Measurements from ENCODE around the gene PCLAF.
A peak's percentile ranks its signal among the peaks of the same experiment; 100 is the strongest.
"Not testable (repeated sequence)": the region's sequence is repeated elsewhere in the genome, so short reads cannot be mapped to it uniquely, and the experiment has no call there.

The PCLAF gene

DNA sequence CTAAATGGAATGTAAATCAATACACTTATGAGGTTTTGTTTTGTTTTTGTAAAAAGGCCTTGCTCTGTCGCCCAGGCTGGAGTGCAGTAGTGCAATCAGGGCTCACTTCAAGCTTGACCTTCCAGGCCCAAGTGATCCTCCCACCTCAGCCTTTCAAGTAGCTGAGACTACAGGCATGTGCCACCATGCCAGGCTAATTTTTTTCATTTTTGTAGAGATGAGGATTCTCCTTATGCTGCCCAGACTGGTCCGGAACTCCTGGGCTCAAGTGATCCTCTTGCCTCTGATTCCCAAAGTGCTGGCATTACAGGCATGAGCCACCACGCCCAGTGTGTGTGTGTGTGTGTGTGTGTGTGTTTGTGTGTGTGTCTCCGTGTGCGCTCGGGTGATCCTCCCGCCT is 5.0 kb upstream of the PCLAF start:
- TF ChIP-seq ZNF274 (IDR thresholded peaks at IDR 0.05; ENCODE audit: low read depth, low read length) = no peak
- H3K4me3 ChIP-seq (ENCODE audit: low read length) = no peak overlapping the region

DNA sequence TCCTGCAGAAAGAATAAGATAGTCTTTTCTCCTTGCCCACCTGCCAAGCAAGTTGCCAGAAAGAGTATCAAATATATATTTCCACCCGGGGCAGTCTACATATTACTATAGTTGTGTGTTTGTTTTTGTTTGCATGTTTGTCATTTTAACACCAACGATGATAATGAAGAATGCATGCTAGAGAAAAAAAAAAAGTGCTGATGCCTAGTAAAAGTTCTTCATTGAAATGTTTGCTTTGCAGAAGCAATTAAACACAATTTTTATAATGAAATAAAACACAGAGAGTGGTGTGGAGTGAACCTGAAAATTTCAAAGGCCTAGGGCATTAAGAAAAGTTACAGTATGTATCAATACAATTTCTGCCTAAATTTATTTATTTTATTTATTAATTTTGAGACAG is 2.5 kb upstream of the PCLAF start:
- no peak for TF ChIP-seq ZNF274 (IDR thresholded peaks at IDR 0.05; ENCODE audit: low read depth, low read length)
- H3K4me3 ChIP-seq (ENCODE audit: low read length) = no peak overlapping the region

DNA sequence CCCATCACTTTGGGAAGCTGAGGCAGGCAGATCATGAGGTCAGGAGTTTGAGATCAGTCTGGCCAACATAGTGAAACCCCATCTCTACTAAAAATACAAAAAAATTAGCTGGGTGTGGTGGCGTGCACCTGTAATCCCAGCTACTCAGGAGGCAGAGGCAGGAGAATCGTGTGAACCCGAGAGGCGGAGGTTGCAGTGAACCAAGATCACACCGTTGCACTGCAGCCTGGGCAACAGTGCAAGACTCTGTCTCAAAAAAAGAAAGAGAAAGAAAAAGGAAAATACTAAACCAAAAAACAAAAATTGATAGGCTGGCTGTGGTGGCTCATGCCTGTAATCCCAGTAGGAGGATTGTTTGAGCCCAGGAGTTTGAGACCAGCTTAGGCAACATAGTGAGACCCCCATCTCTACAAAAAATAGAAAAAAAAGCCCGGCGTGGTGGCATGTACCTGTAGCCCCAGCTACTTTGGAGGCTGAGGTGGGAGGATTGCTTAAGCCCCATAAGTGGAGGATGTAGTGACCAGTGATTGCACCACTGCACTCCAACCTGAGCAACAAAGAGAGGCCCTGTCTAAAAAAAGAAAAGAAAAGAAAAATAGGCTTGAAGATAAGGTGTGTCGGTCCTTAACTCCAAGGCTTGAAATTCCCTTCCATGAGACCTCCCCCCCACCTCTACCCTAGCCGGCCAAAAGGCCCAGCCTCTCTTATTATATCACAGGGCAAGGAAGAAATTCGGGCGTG is 941 bp downstream of the PCLAF start:
- H3K4me3 ChIP-seq (ENCODE audit: low read length) = peak overlapping the region; percentile 80

DNA sequence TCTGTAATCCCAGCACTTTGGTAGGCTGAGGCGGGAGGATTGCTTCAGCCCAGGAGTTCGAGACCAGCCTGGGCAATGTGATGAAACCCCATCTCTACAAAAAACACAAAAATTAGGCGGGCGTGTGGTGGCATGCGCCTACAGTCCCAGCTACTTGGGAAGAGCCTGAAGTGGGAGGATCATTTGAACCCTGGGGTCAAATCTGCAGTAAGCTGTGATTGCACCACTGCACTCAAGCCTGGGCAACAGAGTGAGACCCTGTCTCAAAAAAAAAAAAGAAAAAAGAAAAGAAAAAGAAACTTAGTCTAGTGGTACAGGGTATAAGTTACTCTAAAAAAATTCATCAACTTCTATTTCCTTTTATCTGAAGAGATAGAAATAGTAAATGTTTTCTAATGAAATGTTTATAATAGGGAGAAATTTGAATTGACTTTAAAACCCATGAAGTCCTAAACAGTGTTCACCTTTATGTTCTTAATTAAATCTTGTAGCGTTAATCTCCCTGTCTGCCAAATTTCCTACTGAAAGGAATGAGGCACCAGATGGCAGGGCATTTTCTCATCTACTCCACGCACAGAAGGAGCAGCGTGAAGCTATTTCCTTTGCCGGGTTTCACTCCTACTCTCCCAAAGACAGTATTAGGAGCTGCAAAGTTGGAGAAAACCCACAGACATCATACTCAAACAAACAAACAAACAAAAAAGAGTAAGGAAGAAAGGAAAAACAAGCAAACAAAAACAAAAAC is 1.9 kb downstream of the PCLAF start:
- H3K4me3 ChIP-seq (ENCODE audit: low read length) = peak overlapping the region; percentile 80
- no peak for TF ChIP-seq ZNF274 (IDR thresholded peaks at IDR 0.05; ENCODE audit: low read depth, low read length)

DNA sequence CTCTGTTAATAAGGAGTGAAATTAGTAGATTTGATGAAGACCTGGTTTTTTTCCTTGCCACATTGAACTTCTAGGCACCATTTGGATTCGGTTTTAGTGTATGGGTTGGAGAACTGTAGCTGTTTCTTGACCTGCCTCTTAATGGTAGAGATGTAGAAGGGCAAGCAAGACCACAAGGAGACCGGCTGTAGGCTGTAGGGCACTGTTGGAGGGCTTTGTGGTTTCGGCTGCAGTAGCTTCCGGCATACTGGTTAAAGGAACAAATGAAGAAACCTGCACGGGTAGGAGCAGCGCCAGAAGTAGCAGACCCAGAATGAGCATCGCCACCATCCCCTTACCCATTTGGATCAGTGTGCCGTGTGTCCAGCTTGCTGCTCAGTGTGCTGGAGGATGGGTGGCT is 7.9 kb downstream of the PCLAF start:
- H3K4me3 ChIP-seq (ENCODE audit: low read length) = no peak overlapping the region
- TF ChIP-seq ZNF274 (IDR thresholded peaks at IDR 0.05; ENCODE audit: low read depth, low read length) = no peak

DNA sequence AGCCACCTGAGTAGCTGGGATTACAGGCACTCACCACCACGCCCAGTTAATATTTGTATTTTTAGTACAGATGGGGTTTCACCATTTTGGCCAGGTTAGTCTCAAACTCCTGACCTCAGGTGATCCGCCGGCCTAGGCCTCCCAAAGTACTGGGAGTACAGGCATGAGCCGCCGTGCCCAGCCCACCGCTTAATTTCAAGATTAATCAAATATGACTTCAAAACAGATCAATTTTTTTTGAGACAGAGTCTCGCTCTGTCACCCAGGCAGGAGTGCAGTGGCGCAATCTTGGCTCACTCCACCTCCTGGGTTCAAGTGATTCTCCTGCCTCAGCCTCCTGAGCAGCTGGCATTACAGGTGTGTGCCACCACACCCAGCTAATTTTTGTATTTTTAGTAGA is 9.9 kb downstream of the PCLAF start:
- H3K4me3 ChIP-seq (ENCODE audit: low read length) = not testable (repeated sequence)

DNA sequence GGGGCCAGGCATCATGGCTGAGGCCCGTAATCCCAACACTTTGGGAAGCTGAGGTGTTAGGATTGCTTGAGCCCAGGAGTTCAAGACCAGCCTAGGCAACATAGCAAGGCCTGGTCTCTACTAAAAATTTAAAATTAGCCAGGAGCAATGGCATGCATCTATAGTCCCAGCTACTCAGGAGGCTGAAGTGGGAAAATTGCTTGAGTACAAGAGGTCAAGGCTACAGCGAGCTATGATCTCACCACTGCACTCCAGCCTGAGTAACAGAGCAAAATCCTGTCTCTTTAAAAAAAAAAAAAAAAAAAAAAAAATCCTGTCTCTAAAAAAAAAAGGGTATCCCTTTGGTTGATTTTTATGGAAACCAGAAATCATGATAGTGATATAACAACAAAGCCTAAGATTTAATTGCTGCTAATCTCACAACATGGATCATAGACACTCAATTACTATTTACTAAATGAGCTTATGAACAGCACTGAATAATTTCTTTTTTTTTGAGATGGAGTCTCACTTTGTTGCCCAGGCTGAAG is 12.1 kb downstream of the PCLAF start:
- no peak overlapping the region for H3K4me3 ChIP-seq (ENCODE audit: low read length)
- TF ChIP-seq ZNF274 (IDR thresholded peaks at IDR 0.05; ENCODE audit: low read depth, low read length) = no peak

DNA sequence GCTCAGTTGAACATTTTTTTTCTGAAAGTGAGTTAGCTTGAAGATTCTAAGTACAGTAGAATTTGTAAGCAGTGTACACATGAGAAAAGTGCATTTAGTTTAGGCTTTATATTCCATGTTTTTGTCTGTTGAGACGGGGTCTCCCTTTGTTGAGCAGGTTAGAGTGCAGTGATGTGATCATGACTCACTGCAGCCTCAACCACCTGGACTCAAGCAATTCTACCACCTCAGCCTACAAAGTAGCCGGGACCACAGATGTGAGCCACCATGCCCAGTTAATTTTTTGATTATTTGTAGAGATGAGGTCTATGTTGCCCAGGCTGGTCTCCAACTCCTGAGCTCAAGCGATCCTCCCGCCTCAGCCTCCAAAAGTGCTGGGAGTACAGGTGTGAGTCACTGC is 20.0 kb downstream of the PCLAF start:
- no peak overlapping the region for H3K4me3 ChIP-seq (ENCODE audit: low read length)
- no peak for TF ChIP-seq ZNF274 (IDR thresholded peaks at IDR 0.05; ENCODE audit: low read depth, low read length)

DNA sequence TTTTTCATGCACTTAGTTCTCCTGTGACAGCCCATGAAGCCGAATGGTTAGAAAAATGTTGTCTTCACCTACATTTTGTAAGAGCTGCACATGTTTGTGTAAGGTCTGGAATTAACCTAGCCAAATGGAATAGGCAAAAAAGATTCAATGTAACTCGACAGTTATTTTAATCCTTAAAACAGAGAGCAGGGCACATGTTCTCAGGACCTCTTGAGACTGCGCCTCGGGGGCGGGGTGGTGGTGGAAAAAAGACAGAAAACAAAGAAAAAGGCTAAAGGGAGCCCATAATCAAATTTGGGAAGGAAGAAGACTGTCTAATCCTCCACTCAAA is 24.6 kb downstream of the PCLAF start:
- no peak for TF ChIP-seq ZNF274 (IDR thresholded peaks at IDR 0.05; ENCODE audit: low read depth, low read length)
- peak overlapping the region; percentile 91; the same call in 1 of the 2 replicates for H3K4me3 ChIP-seq (ENCODE audit: low read length)

DNA sequence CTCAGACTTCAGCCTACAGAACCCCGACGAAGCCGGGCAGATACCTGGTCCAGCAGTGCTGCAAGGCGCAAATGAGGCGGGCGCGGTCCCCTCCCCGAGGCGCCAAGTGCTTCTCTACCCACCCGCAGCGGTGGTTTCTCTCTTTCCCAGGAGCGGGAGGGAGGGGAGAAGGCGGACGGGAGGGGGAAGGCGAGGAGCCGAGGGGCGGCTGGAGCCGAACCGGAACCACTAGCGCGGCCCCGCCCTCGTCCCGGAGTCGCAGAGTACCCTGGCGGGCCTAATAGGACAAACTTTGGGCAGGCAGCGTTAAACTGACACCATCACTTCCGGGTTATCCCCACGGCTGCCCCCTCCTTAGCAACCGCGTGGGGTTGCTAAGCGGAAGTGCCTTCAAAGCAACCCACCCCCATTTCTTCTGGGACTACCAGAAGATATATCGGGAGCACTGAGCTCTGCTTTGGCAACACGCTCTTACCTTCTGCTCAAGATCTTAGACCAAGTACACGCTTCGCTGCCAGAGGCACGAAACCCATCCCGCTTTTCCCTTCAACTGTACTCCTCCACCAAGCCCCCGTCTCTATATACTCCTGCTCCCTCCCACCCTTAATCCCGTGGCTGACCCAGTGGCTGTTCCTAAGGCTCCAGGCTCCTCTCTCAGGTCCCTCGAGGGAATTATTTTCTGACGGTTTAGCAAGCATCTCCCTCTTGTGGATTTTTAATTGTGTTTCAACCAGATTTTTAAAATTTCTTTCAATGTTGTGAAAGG is 25.1 kb downstream of the PCLAF start, which contains the start of gene CSNK1G1:
Gene CSNK1G1, minus strand, starts transcription at position 230 of the 766 bp plus-strand sequence. CDS start 55,674 bp downstream, outside the sequence.
- TF ChIP-seq ZNF274 (IDR thresholded peaks at IDR 0.05; ENCODE audit: low read depth, low read length) = no peak
- peak within 1 kb of the TSS; percentile 91 for H3K4me3 ChIP-seq (ENCODE audit: low read length)

DNA sequence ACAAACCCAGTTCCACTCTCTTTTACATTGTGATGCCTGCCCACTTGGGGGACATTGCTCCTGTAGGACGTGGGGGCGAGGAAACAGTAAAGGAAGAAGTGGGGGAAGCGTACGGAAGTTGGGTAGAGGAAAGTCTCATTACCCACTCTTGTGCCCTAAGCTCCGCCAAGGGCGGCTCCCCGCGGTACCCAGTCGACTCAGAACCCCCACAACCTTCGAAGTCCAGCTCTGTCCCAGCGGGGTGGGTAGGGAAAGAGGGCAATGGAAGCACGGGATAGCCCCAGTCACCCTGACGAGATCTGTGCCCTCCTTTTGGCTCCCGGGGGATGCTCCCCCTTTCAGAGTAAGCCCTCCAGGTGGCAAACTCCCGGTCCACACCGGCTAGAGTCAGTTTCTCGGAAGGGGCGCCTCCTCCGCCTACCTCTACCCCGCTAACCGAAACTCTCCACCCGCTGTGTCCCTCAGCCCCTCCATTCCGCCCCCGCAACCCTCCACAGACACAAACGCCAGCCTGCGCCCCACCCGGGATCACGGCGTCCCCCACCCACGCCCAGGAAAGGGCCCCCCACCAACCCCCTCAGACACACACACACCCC is 25.8 kb downstream of the PCLAF start:
- TF ChIP-seq ZNF274 (IDR thresholded peaks at IDR 0.05; ENCODE audit: low read depth, low read length) = no peak
- peak overlapping the region; percentile 91 for H3K4me3 ChIP-seq (ENCODE audit: low read length)

DNA sequence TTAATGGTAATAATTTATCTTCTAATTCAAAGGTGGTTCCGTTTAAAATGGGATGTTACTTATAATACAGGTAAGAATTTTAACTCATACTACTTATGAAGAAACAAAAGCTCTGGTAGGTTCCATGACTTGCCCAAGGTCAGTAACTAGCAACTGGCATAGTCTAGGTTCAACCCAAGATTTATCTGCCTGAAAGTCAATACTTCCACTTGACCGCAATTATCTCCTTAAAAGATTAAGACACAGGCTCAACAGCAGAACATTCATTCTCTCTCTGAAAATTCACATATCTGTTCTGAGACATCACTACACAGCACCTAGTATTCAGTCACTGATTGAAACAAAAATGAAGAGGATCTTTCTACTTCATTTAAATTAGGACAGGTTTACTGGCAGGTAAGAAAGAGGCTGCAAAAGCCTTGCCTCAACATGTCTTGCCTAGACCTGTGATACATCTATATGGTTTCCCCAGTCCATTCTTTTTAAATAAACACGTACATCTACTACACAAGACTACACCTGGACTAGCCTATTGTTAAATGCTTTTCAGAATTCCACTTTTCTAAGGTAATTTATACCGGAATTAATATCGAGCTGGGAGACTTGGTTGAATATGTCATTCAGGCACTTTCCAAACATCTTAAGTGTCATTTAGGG is 26.4 kb downstream of the PCLAF start:
- no peak for TF ChIP-seq ZNF274 (IDR thresholded peaks at IDR 0.05; ENCODE audit: low read depth, low read length)
- H3K4me3 ChIP-seq (ENCODE audit: low read length) = peak overlapping the region; percentile 91

DNA sequence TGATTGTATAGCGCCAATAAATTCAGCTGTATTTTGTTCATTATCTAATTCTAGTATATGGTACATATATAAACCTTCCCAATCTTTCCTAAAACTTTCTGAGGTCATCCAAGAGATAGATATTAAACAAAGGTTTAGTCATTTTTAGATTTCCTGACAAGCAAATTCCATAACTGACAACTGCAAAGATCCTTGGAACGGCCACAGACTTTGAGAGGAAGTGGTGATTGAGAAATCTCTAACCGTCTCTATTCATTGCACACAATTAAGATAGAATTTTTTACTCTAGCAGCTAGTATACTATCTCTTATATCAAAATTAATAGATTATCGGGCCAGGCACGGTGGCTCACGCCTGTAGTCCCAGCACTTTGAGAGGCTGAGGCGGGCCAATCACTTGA is 30.0 kb downstream of the PCLAF start:
- no peak for TF ChIP-seq ZNF274 (IDR thresholded peaks at IDR 0.05; ENCODE audit: low read depth, low read length)
- H3K4me3 ChIP-seq (ENCODE audit: low read length) = no peak overlapping the region

DNA sequence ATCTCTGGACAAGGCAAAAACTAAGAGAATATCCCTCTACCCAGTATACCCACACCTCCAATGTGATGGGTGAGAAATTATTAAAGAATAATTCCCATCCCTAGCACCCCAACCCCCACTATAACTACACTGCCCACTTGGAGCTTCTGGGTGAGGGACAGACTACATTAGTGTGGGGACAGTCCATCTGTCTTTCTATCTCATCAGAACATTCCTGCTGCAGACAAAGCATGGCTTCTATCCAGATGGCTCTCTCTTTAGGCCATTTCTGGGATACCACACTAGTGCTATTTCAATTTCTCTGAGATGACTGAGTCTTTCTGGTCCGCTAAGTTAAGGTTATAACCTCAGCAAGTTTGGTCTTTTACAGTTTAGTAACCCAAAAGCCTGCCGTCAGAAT is 31.9 kb downstream of the PCLAF start:
- TF ChIP-seq ZNF274 (IDR thresholded peaks at IDR 0.05; ENCODE audit: low read depth, low read length) = no peak

More for the DNA sequence above, 31.9 kb downstream of the PCLAF start:
- no peak overlapping the region for H3K4me3 ChIP-seq (ENCODE audit: low read length)
